GM23338 (cell line): Measurements from ENCODE around the gene ENPP5.

ENCODE experiments used
- CREB1 ChIP-seq: fragments of 250-450 bp; sonication (Bioruptor Pico); IDR thresholded peaks from 2 replicates; pipeline ENCODE4 v1.5.0; 2020; ENCODE audit warnings: low read depth, mild to moderate bottlenecking, moderate library complexity
- CTCF ChIP-seq, 2 experiments: fragments of 200-600 bp in 1 of 2; sonication (generic) in 1 of 2; conservative IDR thresholded peaks; 2 replicates each; pipeline versions ENCODE4 v1.5.1 to v1.6.1; 2016 to 2017; ENCODE audit warnings: antibody characterized with exemption in 2 of 2, low read depth in 2 of 2, mild to moderate bottlenecking in 2 of 2, moderate library complexity in 1 of 2
- EZH2 ChIP-seq: fragments of 200-600 bp; sonication (generic); IDR thresholded peaks from one replicate; pipeline ENCODE4 v1.8.0; 2017; ENCODE audit warnings: antibody characterized with exemption, mild to moderate bottlenecking, low read depth; ENCODE audit not compliant: unreplicated experiment
- EZH2phosphoT487 ChIP-seq: fragments of 200-600 bp; sonication (generic); IDR thresholded peaks from one replicate; pipeline ENCODE4 v1.8.1; 2018; ENCODE audit warnings: antibody characterized with exemption; ENCODE audit not compliant: unreplicated experiment
- JUNB ChIP-seq: IDR thresholded peaks from one replicate; pipeline ENCODE4 v1.6.1; 2016; ENCODE audit warnings: antibody characterized with exemption; ENCODE audit not compliant: unreplicated experiment
- NANOG ChIP-seq: IDR thresholded peaks from 2 replicates; pipeline ENCODE4 v1.6.1; 2016; ENCODE audit warnings: antibody characterized with exemption, borderline replicate concordance
- POLR2AphosphoS5 ChIP-seq: IDR thresholded peaks from 2 replicates; pipeline ENCODE4 v1.6.1; 2016; ENCODE audit warnings: antibody characterized with exemption, low read depth
- STAT1 ChIP-seq: IDR thresholded peaks from one replicate; pipeline ENCODE4 v1.6.1; 2016; ENCODE audit warnings: antibody characterized with exemption; ENCODE audit not compliant: unreplicated experiment
- ZNF331 ChIP-seq: fragments of 250-450 bp; sonication (Bioruptor Pico); IDR thresholded peaks from 2 replicates; pipeline ENCODE4 v1.5.0; 2020; ENCODE audit warnings: low read depth, mild to moderate bottlenecking, moderate library complexity
- ZNF462 ChIP-seq: fragments of 250-450 bp; sonication (Bioruptor Pico); IDR thresholded peaks from 2 replicates; pipeline ENCODE4 v1.5.0; 2020; ENCODE audit warnings: mild to moderate bottlenecking, moderate library complexity
- TF ChIP-seq, protein P1 (sequence below): IDR thresholded peaks from one replicate; pipeline ENCODE4 v1.6.1; 2018; ENCODE audit warnings: antibody characterized with exemption; ENCODE audit not compliant: unreplicated experiment
- TF ChIP-seq, protein P2 (sequence below): IDR thresholded peaks from 2 replicates; pipeline ENCODE4 v1.6.1; 2016; ENCODE audit warnings: antibody characterized with exemption

GRCh38 chr6:46170357-46171289, at the start of gene ENPP5:
- TF ChIP-seq CTCF (conservative IDR thresholded peaks at IDR 0.05; ENCODE audit: low read depth in 2 of 2) (no peak), EZH2 (no peak), EZH2phosphoT487 (no peak), CREB1 (peak; percentile 66; the same call in 1 of the 2 replicates), NANOG (no peak), POLR2AphosphoS5 (peak; percentile 88), STAT1 (no peak), JUNB (no peak), ZNF462 (no peak), ZNF331 (CRISPR knock-in tag) (no peak)
- TF ChIP-seq, protein P1, sequence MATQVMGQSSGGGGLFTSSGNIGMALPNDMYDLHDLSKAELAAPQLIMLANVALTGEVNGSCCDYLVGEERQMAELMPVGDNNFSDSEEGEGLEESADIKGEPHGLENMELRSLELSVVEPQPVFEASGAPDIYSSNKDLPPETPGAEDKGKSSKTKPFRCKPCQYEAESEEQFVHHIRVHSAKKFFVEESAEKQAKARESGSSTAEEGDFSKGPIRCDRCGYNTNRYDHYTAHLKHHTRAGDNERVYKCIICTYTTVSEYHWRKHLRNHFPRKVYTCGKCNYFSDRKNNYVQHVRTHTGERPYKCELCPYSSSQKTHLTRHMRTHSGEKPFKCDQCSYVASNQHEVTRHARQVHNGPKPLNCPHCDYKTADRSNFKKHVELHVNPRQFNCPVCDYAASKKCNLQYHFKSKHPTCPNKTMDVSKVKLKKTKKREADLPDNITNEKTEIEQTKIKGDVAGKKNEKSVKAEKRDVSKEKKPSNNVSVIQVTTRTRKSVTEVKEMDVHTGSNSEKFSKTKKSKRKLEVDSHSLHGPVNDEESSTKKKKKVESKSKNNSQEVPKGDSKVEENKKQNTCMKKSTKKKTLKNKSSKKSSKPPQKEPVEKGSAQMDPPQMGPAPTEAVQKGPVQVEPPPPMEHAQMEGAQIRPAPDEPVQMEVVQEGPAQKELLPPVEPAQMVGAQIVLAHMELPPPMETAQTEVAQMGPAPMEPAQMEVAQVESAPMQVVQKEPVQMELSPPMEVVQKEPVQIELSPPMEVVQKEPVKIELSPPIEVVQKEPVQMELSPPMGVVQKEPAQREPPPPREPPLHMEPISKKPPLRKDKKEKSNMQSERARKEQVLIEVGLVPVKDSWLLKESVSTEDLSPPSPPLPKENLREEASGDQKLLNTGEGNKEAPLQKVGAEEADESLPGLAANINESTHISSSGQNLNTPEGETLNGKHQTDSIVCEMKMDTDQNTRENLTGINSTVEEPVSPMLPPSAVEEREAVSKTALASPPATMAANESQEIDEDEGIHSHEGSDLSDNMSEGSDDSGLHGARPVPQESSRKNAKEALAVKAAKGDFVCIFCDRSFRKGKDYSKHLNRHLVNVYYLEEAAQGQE: no peak
- TF ChIP-seq, protein P2, sequence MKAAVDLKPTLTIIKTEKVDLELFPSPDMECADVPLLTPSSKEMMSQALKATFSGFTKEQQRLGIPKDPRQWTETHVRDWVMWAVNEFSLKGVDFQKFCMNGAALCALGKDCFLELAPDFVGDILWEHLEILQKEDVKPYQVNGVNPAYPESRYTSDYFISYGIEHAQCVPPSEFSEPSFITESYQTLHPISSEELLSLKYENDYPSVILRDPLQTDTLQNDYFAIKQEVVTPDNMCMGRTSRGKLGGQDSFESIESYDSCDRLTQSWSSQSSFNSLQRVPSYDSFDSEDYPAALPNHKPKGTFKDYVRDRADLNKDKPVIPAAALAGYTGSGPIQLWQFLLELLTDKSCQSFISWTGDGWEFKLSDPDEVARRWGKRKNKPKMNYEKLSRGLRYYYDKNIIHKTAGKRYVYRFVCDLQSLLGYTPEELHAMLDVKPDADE: no peak
